Esophagus muscularis mucosa (tissue), 4 donors: ENCODE data around the gene NFKBIL1. TPM values are rescaled to one million over a fixed set of nuclear protein-coding genes. Genes with fewer than 3 reads are reported as not detected.

ENCODE experiments used
- DNase-seq: peaks from one replicate; pipeline ENCODE4 v3.0.0-alpha.2; 2017; ENCODE audit errors: extremely low spot score
- H3K27ac ChIP-seq, 4 donors: fragments of 200-600 bp; sonication (generic); replicated peaks in 1 of 4; 1 replicate in 3 of 4; 2 replicates in 1 of 4; pipeline ENCODE4 v1.5.1; 2016 to 2019; ENCODE audit warnings: mild to moderate bottlenecking in 1 of 4
- H3K27me3 ChIP-seq, 4 donors: fragments of 200-600 bp; sonication (generic); one replicate each; pipeline versions ENCODE4 v1.5.1 to v1.6.0; 2016 to 2019
- H3K36me3 ChIP-seq, 4 donors: fragments of 200-600 bp; sonication (generic); one replicate each; pipeline ENCODE4 v1.5.1; 2016 to 2019
- H3K4me1 ChIP-seq, 4 donors: fragments of 200-600 bp; sonication (generic); one replicate each; pipeline ENCODE4 v1.5.1; 2016 to 2019
- H3K4me3 ChIP-seq, 4 donors: fragments of 200-600 bp; sonication (generic); 1 replicate in 2 of 4; 2 replicates in 2 of 4; pipeline ENCODE4 v1.5.1; 2016 to 2019; ENCODE audit warnings: mild to moderate bottlenecking in 4 of 4, moderate library complexity in 1 of 4
- H3K9me3 ChIP-seq, 4 donors: fragments of 200-600 bp; sonication (generic); 1 replicate in 3 of 4; 2 replicates in 1 of 4; pipeline ENCODE4 v1.5.1; 2016 to 2019
- CTCF ChIP-seq, 3 experiments: fragments of 200-600 bp in 2 of 3; fragments of 450-650 bp in 1 of 3; sonication (generic) in 2 of 3; IDR thresholded peaks; one replicate each; pipeline ENCODE4 v1.5.1; 2017 to 2019; ENCODE audit warnings: antibody characterized with exemption in 3 of 3, mild to moderate bottlenecking in 2 of 3, moderate library complexity in 1 of 3
- EP300 ChIP-seq: sonication (generic); formaldehyde crosslinking; IDR thresholded peaks from one replicate; pipeline ENCODE4 v1.6.1; 2017; ENCODE audit warnings: antibody characterized with exemption
- POLR2A ChIP-seq: fragments of 450-650 bp; IDR thresholded peaks from one replicate; pipeline ENCODE4 v1.6.1; 2017; ENCODE audit warnings: antibody characterized with exemption, moderate library complexity, mild to moderate bottlenecking, low read depth
- POLR2AphosphoS5 ChIP-seq, 2 donors: sonication (generic); formaldehyde crosslinking; IDR thresholded peaks; one replicate each; pipeline ENCODE4 v1.6.1; 2017; ENCODE audit warnings: antibody characterized with exemption in 2 of 2
- WGBS: methylation state at CpG from one replicate; pipeline ENCODE4 v1.1.5; 2018; 5-methylcytosine and 5-hydroxymethylcytosine counted together
- intact Hi-C: fragments of 100-400 bp; cut with DNase I; formaldehyde crosslinking; loops from one replicate; pipeline ENCODE4 v1.15.1; 2023
- total RNA-seq, 4 donors: library from RNA; depleted of rRNA; stranded (reverse); fragments of >200 nt; gene quantifications; one replicate each; pipeline versions ENCODE4 v1.1.0 to v1.2.1, GENCODE V29; 2016

Gene NFKBIL1
- total RNA-seq, 4 donors from 2014 or later: 24.4 to 42.6 (median 29.6) TPM

DNA sequence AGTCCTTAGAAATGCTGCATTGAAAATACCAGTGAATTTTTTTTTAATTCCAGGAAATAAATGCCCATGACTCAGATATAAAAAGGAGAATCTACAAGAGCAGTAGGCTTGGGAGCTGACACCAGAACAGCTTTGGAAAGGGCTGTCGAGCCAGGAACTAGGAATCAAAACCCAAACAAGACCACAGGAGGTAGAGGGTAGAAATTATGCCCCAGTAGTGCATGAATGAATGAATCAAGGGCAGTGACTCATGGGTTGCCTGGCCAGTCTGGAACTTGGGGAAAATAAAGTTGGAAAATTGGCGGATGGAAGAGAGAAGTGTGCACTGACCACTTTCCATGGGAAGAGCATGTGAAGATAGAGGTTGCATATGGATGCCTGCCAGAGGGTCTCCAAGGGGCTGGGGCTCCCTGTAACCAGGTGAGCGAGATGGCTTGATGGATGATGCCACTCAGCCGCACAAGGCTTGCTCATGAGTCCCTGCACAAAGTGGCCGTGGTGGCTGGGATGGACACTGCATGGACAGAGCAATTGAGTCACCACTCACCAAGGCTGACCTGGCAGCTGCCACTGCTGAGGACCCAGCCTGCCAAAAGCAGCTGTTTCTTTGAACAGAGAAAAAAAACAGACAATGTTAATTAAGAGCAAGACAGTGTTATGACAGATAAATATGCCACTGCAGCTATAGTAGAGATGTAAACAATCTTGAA lies 33.8 kb upstream of the NFKBIL1 start:
- Histone ChIP-seq H3K9me3 (no peaks in the 10 kb centered on the region), H3K4me3 (no peak overlapping the region), H3K4me1 (no peaks in the 10 kb centered on the region), H3K36me3 (peaks cover 0 to 10% (median 4%) of the 10 kb centered on the region in 4 donors), H3K27me3 (peaks cover 0 to 6% (median 0%) of the 10 kb centered on the region in 4 donors), H3K27ac (no peak overlapping the region)
- intact Hi-C loops: no loop called here
- WGBS: 86% methylated on average over 4 of the region's 5 CpGs
- peak; percentile 62 for DNase-seq
- TF ChIP-seq CTCF (IDR thresholded peaks at IDR 0.05) (no peak), EP300 (no peak), POLR2A (no peak), POLR2AphosphoS5 (IDR thresholded peaks at IDR 0.05) (no peak)

DNA sequence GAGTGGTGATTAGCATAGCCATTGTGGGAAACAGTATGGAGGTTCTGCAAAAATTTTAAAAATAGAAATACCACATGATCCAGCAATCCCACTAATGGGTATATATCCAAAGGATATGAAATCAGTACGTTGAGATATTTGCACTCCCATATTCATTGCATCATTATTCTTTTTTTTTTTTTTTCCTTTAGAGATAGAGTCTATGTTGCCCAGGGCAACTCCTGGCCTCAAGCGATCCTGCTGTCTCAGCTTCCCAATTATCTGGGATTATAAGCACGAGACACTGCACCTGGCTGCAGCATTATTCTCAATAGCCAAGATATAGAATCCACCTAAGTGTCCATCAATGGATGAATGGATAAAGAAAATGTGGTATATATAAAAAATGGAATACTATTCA lies 25.6 kb upstream of the NFKBIL1 start:
- 73% methylated on average over 3 of the region's 3 CpGs for WGBS
- no peak for TF ChIP-seq POLR2AphosphoS5 (IDR thresholded peaks at IDR 0.05)
- TF ChIP-seq CTCF (IDR thresholded peaks at IDR 0.05): no peak
- TF ChIP-seq POLR2A: no peak
- no peak for TF ChIP-seq EP300

DNA sequence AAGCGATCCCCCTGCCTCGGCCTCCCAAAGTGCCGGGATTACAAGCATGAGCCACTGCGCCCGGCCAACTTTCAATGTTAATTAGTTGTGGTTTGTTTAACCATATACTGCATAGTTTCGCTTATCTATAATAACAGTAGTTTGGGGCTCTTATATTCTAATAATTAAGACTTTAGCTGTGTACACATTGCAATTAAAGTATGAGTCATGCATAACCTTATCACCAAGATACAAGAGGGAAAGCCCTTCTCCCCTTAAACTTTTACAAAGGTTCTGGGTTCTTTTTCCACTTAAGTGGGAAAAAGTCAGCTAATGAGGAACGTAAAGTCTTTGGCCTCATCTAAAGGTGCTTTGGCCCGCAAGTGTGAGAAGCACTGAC lies 21.9 kb upstream of the NFKBIL1 start:
- Histone ChIP-seq H3K4me3 (no peak overlapping the region), H3K4me1 (no peaks in the 10 kb centered on the region), H3K27me3 (no peaks in the 10 kb centered on the region), H3K27ac (no peak overlapping the region), H3K36me3 (peaks cover 6 to 14% (median 13%) of the 10 kb centered on the region in 4 donors), H3K9me3 (no peaks in the 10 kb centered on the region)
- TF ChIP-seq CTCF (IDR thresholded peaks at IDR 0.05): no peak
- TF ChIP-seq POLR2AphosphoS5 (IDR thresholded peaks at IDR 0.05): no peak
- TF ChIP-seq EP300: no peak
- TF ChIP-seq POLR2A: no peak
- intact Hi-C loops: no loop called here
- peak; percentile 29 for DNase-seq
- 77% methylated on average over 8 of the region's 8 CpGs for WGBS

More for the DNA sequence above, 25.6 kb upstream of the NFKBIL1 start:
- intact Hi-C loops: no loop called here
- Histone ChIP-seq H3K36me3 (no peaks in the 10 kb centered on the region), H3K4me1 (no peaks in the 10 kb centered on the region), H3K27ac (no peak overlapping the region), H3K9me3 (no peaks in the 10 kb centered on the region), H3K4me3 (no peak overlapping the region), H3K27me3 (no peaks in the 10 kb centered on the region)
- DNase-seq: no peak

DNA sequence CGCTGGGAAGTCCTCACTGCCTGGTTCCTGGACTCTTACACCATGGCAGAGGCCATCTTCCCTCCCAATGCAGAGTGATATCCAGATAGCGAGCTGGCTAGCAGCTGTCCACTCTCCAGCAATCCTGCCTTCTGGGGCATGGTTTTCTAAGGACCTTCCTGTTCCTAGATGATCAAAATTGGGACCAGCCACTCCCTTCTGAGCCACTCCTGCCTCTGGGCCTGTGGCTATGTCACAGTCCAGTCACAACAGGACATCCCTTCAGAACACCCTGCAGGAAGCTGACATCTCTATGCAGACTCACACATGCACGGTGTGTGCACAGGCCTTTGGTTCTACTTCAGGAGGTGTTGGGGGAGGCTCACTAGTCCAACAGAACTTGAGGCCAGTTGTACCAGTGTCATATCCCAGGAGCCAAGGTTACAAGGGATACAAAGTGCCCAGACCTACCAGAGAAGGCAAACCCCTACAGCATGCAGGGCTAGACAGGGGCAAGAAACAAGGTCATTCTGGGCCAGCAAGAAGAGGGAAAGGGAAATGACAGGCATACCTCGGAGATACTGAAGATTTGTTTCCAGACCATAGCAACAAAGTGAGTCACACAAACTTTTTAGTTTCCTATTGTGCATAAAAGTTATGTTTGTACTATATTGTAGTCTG lies 21.3 kb upstream of the NFKBIL1 start:
- 71% methylated on average over 4 of the region's 4 CpGs for WGBS
- no peaks in the 10 kb centered on the region for H3K9me3 ChIP-seq

More for the DNA sequence above, 21.3 kb upstream of the NFKBIL1 start:
- no peak overlapping the region for H3K4me3 ChIP-seq
- TF ChIP-seq CTCF (IDR thresholded peaks at IDR 0.05) (no peak), EP300 (no peak), POLR2AphosphoS5 (IDR thresholded peaks at IDR 0.05) (no peak), POLR2A (no peak)
- DNase-seq: peak; percentile 64
- H3K36me3 ChIP-seq: peaks cover 11 to 19% (median 18%) of the 10 kb centered on the region in 4 donors
- intact Hi-C loops: no loop called here
- no peak overlapping the region for H3K27ac ChIP-seq
- no peaks in the 10 kb centered on the region for H3K27me3 ChIP-seq
- H3K4me1 ChIP-seq: no peaks in the 10 kb centered on the region
